SK-N-SH (cell line): Measurements from ENCODE around the gene FOXP1. TPM values are rescaled to one million over a fixed set of nuclear protein-coding genes. Genes with fewer than 3 reads are reported as not detected.
A peak's percentile ranks its signal among the peaks of the same experiment; 100 is the strongest.

Experiments
- CTCF ChIA-PET: fragments of 300-600, 350-600 bp; formaldehyde crosslinking; extraction: SDS; loops from one replicate; lab custom pipeline; 2021; lab: Yijun Ruan, JAX
- POLR2A ChIA-PET: fragments of 350-600 bp; sonication (Branson Sonifier 250); formaldehyde crosslinking; extraction: SDS; loops from one replicate; lab custom pipeline; 2020; ENCODE audit warnings: antibody characterized with exemption, inconsistent platforms; lab: Yijun Ruan, JAX
- DNase-seq: peaks from one replicate; pipeline ENCODE4 v3.0.0; 2012
- H2AFZ ChIP-seq: fragments of 200-600 bp; sonication (generic); 2 replicates; pipeline ENCODE4 v1.8.1; 2016; ENCODE audit warnings: antibody characterized with exemption, mild to moderate bottlenecking, low read depth
- H3F3A ChIP-seq: fragments of 200-600 bp; sonication (generic); replicated peaks from 2 replicates; pipeline ENCODE3; 2016; ENCODE audit warnings: antibody characterized with exemption, mild to moderate bottlenecking; ENCODE audit not compliant: insufficient read depth
- H3K27ac ChIP-seq, 2 experiments: fragments of 200-500 bp in 1 of 2; fragments of 200-600 bp in 1 of 2; sonication (Bioruptor generic) in 1 of 2; sonication (generic), shearing (Covaris generic) in 1 of 2; 2 replicates each; pipeline versions ENCODE4 v1.5.1 to v1.6.1; 2014 to 2016; ENCODE audit warnings: low read depth in 2 of 2, inconsistent platforms in 1 of 2, low read length in 1 of 2, mild to moderate bottlenecking in 1 of 2, mixed read lengths in 1 of 2
- H3K27me3 ChIP-seq: fragments of 200-600 bp; sonication (generic), shearing (Covaris generic); 2 replicates; pipeline ENCODE4 v1.6.1; 2016; ENCODE audit warnings: mixed run types; ENCODE audit not compliant: insufficient read depth
- H3K36me3 ChIP-seq, 2 experiments: fragments of 200-500 bp in 1 of 2; fragments of 200-600 bp in 1 of 2; sonication (Bioruptor generic) in 1 of 2; sonication (generic) in 1 of 2; replicated peaks in 1 of 2; 2 replicates each; pipeline versions ENCODE3 to v1.5.1; 2014 to 2016; ENCODE audit warnings: low read length in 1 of 2, mild to moderate bottlenecking in 1 of 2; ENCODE audit not compliant: insufficient read depth in 2 of 2, control insufficient read depth in 1 of 2
- H3K4me1 ChIP-seq, 2 experiments: fragments of 200-500 bp in 1 of 2; fragments of 200-600 bp in 1 of 2; sonication (Bioruptor generic) in 1 of 2; sonication (generic), shearing (Covaris generic) in 1 of 2; 2 replicates each; pipeline versions ENCODE4 v1.5.1 to v1.6.1; 2014 to 2016; ENCODE audit warnings: low read depth in 1 of 2, low read length in 1 of 2, mixed run types in 1 of 2; ENCODE audit not compliant: insufficient read depth in 2 of 2, control insufficient read depth in 1 of 2
- H3K4me2 ChIP-seq: fragments of 200-600 bp; sonication (generic), shearing (Covaris generic); 2 replicates; pipeline ENCODE4 v1.6.1; 2017; ENCODE audit warnings: mixed run types
- H3K4me3 ChIP-seq, 2 experiments: fragments of 200-500 bp in 1 of 2; fragments of 200-600 bp in 1 of 2; sonication (Bioruptor generic) in 1 of 2; sonication (generic), shearing (Covaris generic) in 1 of 2; 2 replicates each; pipeline versions ENCODE4 v1.5.1 to v1.8.1; 2014 to 2016; ENCODE audit warnings: low read depth in 2 of 2, inconsistent platforms in 1 of 2, low read length in 1 of 2, mild to moderate bottlenecking in 1 of 2, mixed read lengths in 1 of 2, moderate library complexity in 1 of 2
- H3K79me2 ChIP-seq: fragments of 200-600 bp; sonication (generic); 2 replicates; pipeline ENCODE4 v1.8.1; 2017; ENCODE audit warnings: mild to moderate bottlenecking; ENCODE audit not compliant: insufficient read depth
- H3K9ac ChIP-seq: fragments of 200-600 bp; sonication (generic); 2 replicates; pipeline ENCODE4 v1.6.1; 2017; ENCODE audit warnings: mixed run types
- H3K9me2 ChIP-seq: fragments of 200-600 bp; sonication (generic); 2 replicates; pipeline ENCODE4 v1.6.1; 2017; ENCODE audit warnings: mixed run types
- H3K9me3 ChIP-seq: fragments of 200-600 bp; sonication (generic); 2 replicates; pipeline ENCODE4 v1.6.1; 2017; ENCODE audit warnings: mixed run types, mild to moderate bottlenecking, moderate library complexity
- H4K20me1 ChIP-seq: fragments of 200-600 bp; sonication (generic); 2 replicates; pipeline ENCODE4 v1.6.1; 2017; ENCODE audit warnings: mild to moderate bottlenecking, mixed run types; ENCODE audit not compliant: insufficient read depth
- CHD2 ChIP-seq: fragments of 150-350 bp; IDR thresholded peaks from 2 replicates; pipeline ENCODE4 v1.6.1; 2018; ENCODE audit warnings: low read length; ENCODE audit not compliant: partially characterized antibody
- EZH2phosphoT487 ChIP-seq: fragments of 200-600 bp; sonication (generic); IDR thresholded peaks from 2 replicates; pipeline ENCODE4 v1.6.1; 2017; ENCODE audit warnings: low read depth, mixed run types, mild to moderate bottlenecking, antibody characterized with exemption, moderate library complexity, borderline replicate concordance
- FOXJ3 ChIP-seq: sonication (generic); formaldehyde crosslinking; IDR thresholded peaks from 2 replicates; pipeline ENCODE4 v1.5.1; 2020; ENCODE audit warnings: mild to moderate bottlenecking, missing genetic modification reagents
- FOXM1 ChIP-seq: IDR thresholded peaks from 2 replicates; pipeline ENCODE4 v1.4.0; 2012; ENCODE audit warnings: low read depth, mild to moderate bottlenecking
- RAD21 ChIP-seq: IDR thresholded peaks from 2 replicates; pipeline ENCODE4 v1.6.1; 2012; ENCODE audit warnings: mild to moderate bottlenecking, low read length
- RFX5 ChIP-seq: IDR thresholded peaks from 2 replicates; pipeline ENCODE4 v1.6.1; 2012; ENCODE audit warnings: mild to moderate bottlenecking, improper control_type of control experiment, low read length
- RXRA ChIP-seq: IDR thresholded peaks from 2 replicates; pipeline ENCODE4 v1.4.0; 2012; ENCODE audit warnings: low read depth, mild to moderate bottlenecking, borderline replicate concordance
- SIN3A ChIP-seq: IDR thresholded peaks from 2 replicates; pipeline ENCODE4 v1.6.1; 2012; ENCODE audit warnings: low read depth, mild to moderate bottlenecking, low read length, moderate library complexity, borderline replicate concordance
- SMC3 ChIP-seq: IDR thresholded peaks from 2 replicates; pipeline ENCODE4 v1.6.1; 2012; ENCODE audit warnings: low read depth, low read length, improper control_type of control experiment
- TAF1 ChIP-seq: IDR thresholded peaks from 2 replicates; pipeline ENCODE4 v1.6.1; 2012; ENCODE audit warnings: low read depth, mild to moderate bottlenecking, low read length, moderate library complexity, borderline replicate concordance
- TEAD4 ChIP-seq: IDR thresholded peaks from 2 replicates; pipeline ENCODE4 v1.4.0; 2012; ENCODE audit warnings: mild to moderate bottlenecking, borderline replicate concordance; ENCODE audit not compliant: insufficient read depth
- WGBS: methylation state at CpG from one replicate; pipeline ENCODE4 v1.1.6; 2017; ENCODE audit warnings: low lambda C conversion rate; 5-methylcytosine and 5-hydroxymethylcytosine counted together
- polyA plus RNA-seq, 3 experiments: library from polyadenylated mRNA; depleted of rRNA; stranded (reverse); fragments of >200 nt; gene quantifications; 2 replicates each; pipeline ENCODE4 v1.2.3, GENCODE V29; 2012
- TF ChIP-seq, protein P1 (sequence below): IDR thresholded peaks from 2 replicates; pipeline ENCODE4; 2012
- TF ChIP-seq, protein P2 (sequence below): IDR thresholded peaks from 2 replicates; pipeline ENCODE4 v1.4.0; 2012; ENCODE audit warnings: low read depth, borderline replicate concordance
- TF ChIP-seq, protein P3 (sequence below): fragments of 150-350 bp; IDR thresholded peaks from 2 replicates; pipeline ENCODE4 v1.6.1; 2016; ENCODE audit warnings: mild to moderate bottlenecking, low read depth, low read length
- TF ChIP-seq, protein P4 (sequence below): IDR thresholded peaks from 2 replicates; pipeline ENCODE4 v1.4.0; 2012; ENCODE audit warnings: low read depth
- TF ChIP-seq, protein P5 (sequence below): IDR thresholded peaks from 2 replicates; pipeline ENCODE4 v1.4.0; 2012; ENCODE audit warnings: low read depth, borderline replicate concordance

The FOXP1 gene
- polyA plus RNA-seq, 1 of the 3 experiments (the other 2 are of a cell fraction): 8.8 TPM

DNA sequence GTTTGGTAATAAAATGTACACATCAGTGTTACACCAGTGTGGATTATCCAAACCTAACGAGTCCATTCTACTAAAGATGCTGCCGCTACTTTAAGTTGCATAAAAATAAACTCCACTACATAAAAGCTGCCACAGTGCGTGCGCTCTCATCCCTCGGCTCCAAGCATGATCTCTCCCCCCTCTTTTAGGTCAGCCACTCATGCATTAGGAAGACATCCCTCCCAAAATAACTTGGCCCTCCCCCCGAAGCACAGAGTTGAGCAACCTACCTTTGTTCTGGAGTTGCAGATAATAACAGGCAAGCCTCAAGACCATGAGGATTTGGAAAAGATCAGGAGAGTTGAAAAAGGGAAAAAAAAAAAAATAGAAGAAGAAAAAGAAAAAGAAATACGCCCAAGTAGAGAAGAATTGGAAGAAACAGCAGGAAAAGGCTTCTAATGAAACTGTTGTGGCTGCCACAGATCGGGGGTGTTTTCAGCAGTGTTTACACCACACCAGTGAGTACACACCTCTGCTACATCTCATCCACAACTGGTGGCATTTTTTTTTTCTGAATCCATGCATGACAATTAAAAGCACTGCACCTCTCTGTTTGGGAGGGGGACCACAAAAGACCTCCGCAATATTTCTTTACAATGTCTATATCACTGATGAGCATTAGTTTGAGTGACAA lies 339.2 kb downstream of the FOXP1 start:
- 72% methylated on average over 9 of the region's 9 CpGs for WGBS
- Histone ChIP-seq H3K27me3 (no peaks in the 10 kb centered on the region), H3F3A (peaks cover 39% of the 10 kb centered on the region), H3K27ac (peak overlapping the region in 1 of 2 experiments; percentile 99; a peak in 2 of 4 replicates), H3K36me3 (no peaks in the 10 kb centered on the region), H3K9me3 (no peaks in the 10 kb centered on the region), H3K4me1 (peaks cover 37 to 48% of the 10 kb centered on the region in 2 experiments), H3K9ac (peak overlapping the region; percentile 57; the same call in 1 of the 2 replicates), H4K20me1 (no peaks in the 10 kb centered on the region), H2AFZ (no peak overlapping the region), H3K9me2 (no peaks in the 10 kb centered on the region), H3K79me2 (peaks cover 69% of the 10 kb centered on the region), H3K4me3 (no peak overlapping the region), H3K4me2 (peak overlapping the region; percentile 48)
- no peak for DNase-seq
- POLR2A ChIA-PET: no interaction called here
- TF ChIP-seq FOXJ3 (CRISPR knock-in tag) (no peak), TAF1 (no peak), SIN3A (no peak), RXRA (no peak), RAD21 (no peak), RFX5 (no peak), SMC3 (no peak), CHD2 (no peak), FOXM1 (no peak), EZH2phosphoT487 (no peak), TEAD4 (no peak)
- TF ChIP-seq, protein P1, sequence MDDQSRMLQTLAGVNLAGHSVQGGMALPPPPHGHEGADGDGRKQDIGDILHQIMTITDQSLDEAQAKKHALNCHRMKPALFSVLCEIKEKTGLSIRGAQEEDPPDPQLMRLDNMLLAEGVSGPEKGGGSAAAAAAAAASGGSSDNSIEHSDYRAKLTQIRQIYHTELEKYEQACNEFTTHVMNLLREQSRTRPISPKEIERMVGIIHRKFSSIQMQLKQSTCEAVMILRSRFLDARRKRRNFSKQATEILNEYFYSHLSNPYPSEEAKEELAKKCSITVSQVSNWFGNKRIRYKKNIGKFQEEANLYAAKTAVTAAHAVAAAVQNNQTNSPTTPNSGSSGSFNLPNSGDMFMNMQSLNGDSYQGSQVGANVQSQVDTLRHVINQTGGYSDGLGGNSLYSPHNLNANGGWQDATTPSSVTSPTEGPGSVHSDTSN: no peak
- TF ChIP-seq, protein P2, sequence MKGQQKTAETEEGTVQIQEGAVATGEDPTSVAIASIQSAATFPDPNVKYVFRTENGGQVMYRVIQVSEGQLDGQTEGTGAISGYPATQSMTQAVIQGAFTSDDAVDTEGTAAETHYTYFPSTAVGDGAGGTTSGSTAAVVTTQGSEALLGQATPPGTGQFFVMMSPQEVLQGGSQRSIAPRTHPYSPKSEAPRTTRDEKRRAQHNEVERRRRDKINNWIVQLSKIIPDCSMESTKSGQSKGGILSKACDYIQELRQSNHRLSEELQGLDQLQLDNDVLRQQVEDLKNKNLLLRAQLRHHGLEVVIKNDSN: no peak
- TF ChIP-seq, protein P3, sequence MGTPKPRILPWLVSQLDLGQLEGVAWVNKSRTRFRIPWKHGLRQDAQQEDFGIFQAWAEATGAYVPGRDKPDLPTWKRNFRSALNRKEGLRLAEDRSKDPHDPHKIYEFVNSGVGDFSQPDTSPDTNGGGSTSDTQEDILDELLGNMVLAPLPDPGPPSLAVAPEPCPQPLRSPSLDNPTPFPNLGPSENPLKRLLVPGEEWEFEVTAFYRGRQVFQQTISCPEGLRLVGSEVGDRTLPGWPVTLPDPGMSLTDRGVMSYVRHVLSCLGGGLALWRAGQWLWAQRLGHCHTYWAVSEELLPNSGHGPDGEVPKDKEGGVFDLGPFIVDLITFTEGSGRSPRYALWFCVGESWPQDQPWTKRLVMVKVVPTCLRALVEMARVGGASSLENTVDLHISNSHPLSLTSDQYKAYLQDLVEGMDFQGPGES: no peak
- TF ChIP-seq, protein P4, sequence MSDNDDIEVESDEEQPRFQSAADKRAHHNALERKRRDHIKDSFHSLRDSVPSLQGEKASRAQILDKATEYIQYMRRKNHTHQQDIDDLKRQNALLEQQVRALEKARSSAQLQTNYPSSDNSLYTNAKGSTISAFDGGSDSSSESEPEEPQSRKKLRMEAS: no peak
- TF ChIP-seq, protein P5, sequence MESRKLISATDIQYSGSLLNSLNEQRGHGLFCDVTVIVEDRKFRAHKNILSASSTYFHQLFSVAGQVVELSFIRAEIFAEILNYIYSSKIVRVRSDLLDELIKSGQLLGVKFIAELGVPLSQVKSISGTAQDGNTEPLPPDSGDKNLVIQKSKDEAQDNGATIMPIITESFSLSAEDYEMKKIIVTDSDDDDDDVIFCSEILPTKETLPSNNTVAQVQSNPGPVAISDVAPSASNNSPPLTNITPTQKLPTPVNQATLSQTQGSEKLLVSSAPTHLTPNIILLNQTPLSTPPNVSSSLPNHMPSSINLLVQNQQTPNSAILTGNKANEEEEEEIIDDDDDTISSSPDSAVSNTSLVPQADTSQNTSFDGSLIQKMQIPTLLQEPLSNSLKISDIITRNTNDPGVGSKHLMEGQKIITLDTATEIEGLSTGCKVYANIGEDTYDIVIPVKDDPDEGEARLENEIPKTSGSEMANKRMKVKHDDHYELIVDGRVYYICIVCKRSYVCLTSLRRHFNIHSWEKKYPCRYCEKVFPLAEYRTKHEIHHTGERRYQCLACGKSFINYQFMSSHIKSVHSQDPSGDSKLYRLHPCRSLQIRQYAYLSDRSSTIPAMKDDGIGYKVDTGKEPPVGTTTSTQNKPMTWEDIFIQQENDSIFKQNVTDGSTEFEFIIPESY: no peak
- CTCF ChIA-PET: interaction anchor here (1.2 kb wide), 1 partner anchor 142 kb away, joined by 3 read pairs; no protein-coding TSS in a partner anchor
